Hematopoietic multipotent progenitor cell treated with erythropoietin and hydrocortisone succinate and interleukin-3 and kit ligand, for 8 days (in vitro differentiated cells): ENCODE measurements around the gene VENTX.
"Not testable (repeated sequence)": the region's sequence is repeated elsewhere in the genome, so short reads cannot be mapped to it uniquely, and the experiment has no call there.

Source experiments
- DNase-seq: peaks from one replicate; pipeline ENCODE4 v3.0.0-alpha.2; 2015

The VENTX gene

GRCh38 chr10:133258818-133259601, 21.4 kb downstream of the VENTX start:
- DNase-seq, result peak; percentile 84

- no peak for DNase-seq
Observed at GRCh38 chr10:133259602-133259989, 21.9 kb downstream of the VENTX start.

- peak; percentile 75 for DNase-seq
Observed at GRCh38 chr10:133260895-133261725, 23.5 kb downstream of the VENTX start.

- DNase-seq, result peak; percentile 86
Observed at GRCh38 chr10:133261726-133262325, 24.2 kb downstream of the VENTX start.

GRCh38 chr10:133262696-133263095, 25.0 kb downstream of the VENTX start:
- DNase-seq, result no peak

DNA sequence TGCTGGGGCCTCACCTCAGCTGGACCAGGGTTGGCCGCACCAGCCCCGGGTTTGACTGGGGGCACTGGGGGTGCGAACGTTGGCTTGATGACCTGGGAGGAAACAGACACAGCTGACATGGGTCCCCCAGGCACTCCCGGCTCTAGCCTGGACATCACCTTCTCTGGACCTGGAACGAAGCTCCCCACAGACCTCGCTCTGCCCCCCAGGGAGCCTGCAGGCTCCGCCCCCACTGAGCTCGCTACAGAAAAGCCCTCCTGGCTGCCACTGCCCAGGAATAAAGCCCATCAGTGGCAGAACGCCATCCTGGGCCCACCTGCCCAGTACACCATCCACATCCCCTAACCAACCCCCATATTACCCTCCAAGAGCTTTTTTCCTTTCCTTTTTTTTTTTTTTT, 26.0 kb downstream of the VENTX start:
- no peak for DNase-seq

GRCh38 chr10:133264461-133264860, 26.8 kb downstream of the VENTX start:
- no peak for DNase-seq

DNA sequence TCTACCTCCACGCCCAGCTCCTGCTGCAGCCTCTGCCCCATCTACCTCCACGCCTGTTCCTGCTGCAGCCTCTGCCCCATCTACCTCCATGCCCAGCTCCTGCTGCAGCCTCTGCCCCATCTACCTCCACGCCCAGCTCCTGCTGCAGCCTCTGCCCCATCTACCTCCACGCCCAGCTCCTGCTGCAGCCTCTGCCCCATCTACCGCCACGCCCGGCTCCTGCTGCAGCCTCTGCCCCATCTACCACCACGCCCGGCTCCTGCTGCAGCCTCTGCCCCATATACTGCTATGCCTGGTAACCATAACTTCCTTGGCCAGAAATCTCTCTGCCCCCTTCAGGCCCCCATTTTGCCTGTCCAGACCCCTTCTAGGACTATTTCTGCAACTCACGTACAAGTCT, 27.4 kb downstream of the VENTX start:
- DNase-seq, result not testable (repeated sequence)

GRCh38 chr10:133266056-133266795, 28.6 kb downstream of the VENTX start:
- DNase-seq, result no peak

GRCh38 chr10:133267293-133267692, 29.6 kb downstream of the VENTX start:
- no peak for DNase-seq

DNA sequence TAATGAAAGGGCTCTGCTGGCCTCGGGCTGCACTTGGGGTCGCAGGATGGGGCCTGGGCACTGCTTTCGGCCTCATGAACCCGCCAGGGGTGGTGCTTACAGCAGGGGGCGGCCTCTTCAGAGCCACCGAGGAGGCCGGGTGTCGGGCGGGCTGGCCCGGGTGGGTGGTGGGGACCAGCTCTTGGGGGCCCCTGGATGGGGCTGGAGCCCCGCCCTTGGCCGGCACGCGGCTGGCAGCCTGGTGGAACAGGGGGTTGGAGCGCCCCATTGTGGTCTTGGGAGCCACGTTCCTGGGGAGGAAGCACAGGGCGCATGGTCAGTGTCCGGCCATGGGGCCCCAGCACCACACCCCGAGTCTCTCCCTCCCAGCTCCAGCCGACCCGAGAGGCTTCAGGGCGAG, 30.2 kb downstream of the VENTX start:
- no peak for DNase-seq

DNA sequence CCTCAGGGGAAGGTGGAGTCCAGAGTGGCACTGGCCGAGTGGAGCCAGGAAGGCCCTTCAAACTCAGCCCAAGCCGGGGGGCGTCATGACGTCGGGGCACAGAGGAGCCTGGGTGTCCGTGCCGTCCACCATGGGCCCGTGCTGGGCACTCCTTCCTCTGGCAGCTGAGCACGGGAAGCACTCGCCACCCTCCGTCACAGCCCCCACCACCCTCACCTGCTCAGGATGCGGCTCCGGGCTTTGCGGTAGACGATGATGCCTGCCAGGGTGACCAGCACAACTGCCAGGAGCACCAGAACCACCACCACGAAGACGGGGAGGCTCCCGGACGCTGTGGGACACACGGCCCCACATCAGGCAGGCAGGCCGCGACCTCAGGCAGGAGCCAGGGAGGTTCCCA, 30.9 kb downstream of the VENTX start:
- no peak for DNase-seq

DNA sequence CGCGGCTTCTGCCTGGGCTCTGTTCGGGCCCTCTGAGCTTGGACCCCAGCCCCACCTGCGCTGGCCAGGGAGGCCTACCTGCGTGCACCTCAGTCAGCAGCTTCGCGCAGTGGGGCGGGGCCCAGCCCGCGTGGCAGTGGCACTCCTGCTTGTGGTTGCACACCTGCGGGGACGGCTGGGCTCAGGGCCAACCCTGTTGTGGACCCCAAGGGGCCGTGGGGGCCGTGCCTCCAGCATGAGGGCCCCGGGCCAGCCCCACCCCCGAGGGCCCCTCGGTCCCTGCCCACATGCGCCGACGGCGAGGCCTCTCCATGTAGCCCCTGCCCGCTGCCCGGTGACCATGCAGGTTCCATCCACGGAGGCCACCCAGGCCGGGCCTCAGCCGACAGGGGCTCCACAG, 31.7 kb downstream of the VENTX start:
- DNase-seq, result no peak

- DNase-seq, result no peak
Observed at GRCh38 chr10:133270204-133270603, 32.5 kb downstream of the VENTX start.

GRCh38 chr10:133270773-133271297, 33.2 kb downstream of the VENTX start:
- no peak for DNase-seq

GRCh38 chr10:133271521-133272300, 34.1 kb downstream of the VENTX start:
- DNase-seq, result no peak

- no peak for DNase-seq
Observed at GRCh38 chr10:133272301-133272963, 34.8 kb downstream of the VENTX start.

DNA sequence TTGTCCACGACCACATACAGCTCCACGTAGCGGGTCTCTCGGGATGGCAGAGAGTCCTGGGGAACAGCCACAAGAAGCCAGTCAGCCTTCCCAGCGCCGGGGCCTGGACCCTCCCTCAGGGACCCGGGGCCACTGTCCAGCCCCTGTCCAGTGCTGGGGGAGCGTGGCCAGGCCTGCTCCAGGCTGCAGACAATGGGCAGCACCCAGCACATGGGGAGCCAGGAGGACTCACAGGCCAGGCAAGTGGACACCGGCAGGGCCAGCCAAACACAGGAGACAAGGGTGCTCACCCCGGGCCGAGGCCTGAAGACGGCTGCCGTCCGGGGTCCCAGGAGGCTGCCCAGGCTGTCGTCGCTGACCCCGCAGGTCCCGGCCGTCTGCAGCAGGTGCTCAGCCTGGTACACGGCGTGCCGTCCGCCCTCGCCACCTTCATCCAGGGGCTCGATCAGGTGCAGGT, 35.3 kb downstream of the VENTX start:
- no peak for DNase-seq

- no peak for DNase-seq
Observed at GRCh38 chr10:133273534-133274143, 36.0 kb downstream of the VENTX start.

GRCh38 chr10:133274751-133275683, 37.4 kb downstream of the VENTX start:
- DNase-seq, result peak; percentile 72
